ENCODE measurements around the gene GCNA.

DNA sequence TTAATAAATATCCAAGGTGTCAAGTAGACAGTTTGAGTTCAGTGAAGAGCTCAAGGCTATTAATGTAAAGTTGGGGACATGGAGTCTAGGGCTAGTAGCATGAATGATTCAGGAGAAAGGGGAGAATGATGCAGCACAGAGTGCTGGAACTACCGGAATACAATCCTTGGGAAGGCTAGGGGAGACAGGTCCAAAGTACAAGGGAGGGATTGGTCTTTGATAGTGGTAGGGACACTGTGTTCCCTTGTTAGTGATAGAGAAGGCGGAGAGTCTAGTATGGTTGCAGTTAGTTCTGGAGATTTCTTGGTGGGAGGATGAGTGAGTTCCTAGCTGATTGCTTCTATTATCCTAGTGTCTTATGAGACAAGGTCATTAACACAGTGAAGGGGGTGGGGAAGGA, 8.7 kb downstream of the GCNA start:
- no peak for TF ChIP-seq POLR2A (IDR thresholded peaks at IDR 0.05; ENCODE audit: low read depth, low read length)
- no peak for TF ChIP-seq POLR2AphosphoS5 (IDR thresholded peaks at IDR 0.05; ENCODE audit: low read depth, low read length)

Measured in GM12892 (cell line).